Measurements from ENCODE around the gene CHRND. TPM values are rescaled to one million over a fixed set of nuclear protein-coding genes. Genes with fewer than 3 reads are reported as not detected.
A peak's percentile ranks its signal among the peaks of the same experiment; 100 is the strongest.

CHRND gene
- total RNA-seq, 1 donor from 2014 or later: not detected

DNA sequence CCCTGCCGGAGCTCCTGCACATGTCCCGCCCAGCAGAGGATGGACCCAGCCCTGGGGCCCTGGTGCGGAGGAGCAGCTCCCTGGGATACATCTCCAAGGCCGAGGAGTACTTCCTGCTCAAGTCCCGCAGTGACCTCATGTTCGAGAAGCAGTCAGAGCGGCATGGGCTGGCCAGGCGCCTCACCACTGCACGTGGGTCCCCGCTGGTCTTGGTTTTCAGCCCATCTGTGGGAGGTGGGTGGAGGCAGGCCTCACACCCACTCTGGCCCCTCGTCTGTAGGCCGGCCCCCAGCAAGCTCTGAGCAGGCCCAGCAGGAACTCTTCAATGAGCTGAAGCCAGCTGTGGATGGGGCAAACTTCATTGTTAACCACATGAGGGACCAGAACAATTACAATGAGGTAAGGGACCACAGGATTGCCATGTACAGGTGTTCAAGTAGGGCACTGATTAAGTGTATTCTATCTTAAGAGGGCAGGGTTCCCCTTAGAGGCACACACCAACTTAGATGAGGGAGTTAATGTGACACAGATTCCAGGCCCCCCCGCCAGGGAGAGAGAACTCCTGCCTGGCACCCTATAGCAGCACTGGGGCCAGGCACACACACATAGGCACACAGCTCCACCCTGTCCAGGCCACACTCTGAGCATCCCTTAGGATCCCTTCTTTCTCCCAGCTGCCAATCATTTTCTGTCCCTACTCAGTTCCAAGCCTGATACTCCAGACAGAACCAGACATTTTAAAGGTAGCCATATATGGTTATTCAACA lies 8.2 kb downstream of the CHRND start:
- TF ChIP-seq CTCF (conservative IDR thresholded peaks at IDR 0.05; ENCODE audit: low read depth, low read length): no peak

GRCh38 chr2:232534940-232535651 lies 9.1 kb downstream of the CHRND start:
- DNase-seq (ENCODE audit: low read depth): no peak
- no peak for TF ChIP-seq CTCF (conservative IDR thresholded peaks at IDR 0.05; ENCODE audit: low read depth, low read length)
- H3K4me3 ChIP-seq (ENCODE audit: low read depth, low read length): no peak overlapping the region

More for the DNA sequence above, 8.2 kb downstream of the CHRND start:
- H3K4me3 ChIP-seq (ENCODE audit: low read depth, low read length): no peak overlapping the region
- no peak for DNase-seq (ENCODE audit: low read depth)

GRCh38 chr2:232535761-232536530 lies 10.0 kb downstream of the CHRND start:
- no peak overlapping the region for H3K4me3 ChIP-seq (ENCODE audit: low read depth, low read length)
- TF ChIP-seq CTCF (conservative IDR thresholded peaks at IDR 0.05; ENCODE audit: low read depth, low read length): no peak
- no peak for DNase-seq (ENCODE audit: low read depth)

DNA sequence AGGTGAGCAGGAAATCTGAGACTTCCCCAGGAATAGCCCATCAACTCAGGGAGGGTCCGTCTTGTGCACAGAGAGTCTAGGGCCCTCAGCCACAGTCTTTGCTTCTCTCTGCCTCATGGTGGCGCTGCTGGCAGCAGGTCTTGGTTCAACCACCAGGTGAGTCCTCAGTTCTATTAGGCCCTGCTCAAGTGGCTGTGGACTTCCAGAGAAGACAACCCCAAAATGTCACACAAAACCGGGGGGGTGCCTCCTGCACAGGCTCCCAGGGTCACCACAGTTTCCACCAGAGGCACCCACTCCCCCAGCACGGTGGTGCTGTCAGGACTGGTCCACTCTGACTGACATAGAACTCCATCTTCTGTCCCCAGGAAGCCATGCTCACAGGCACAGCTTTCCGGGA lies 11.1 kb downstream of the CHRND start:
- TF ChIP-seq CTCF (conservative IDR thresholded peaks at IDR 0.05; ENCODE audit: low read depth, low read length): peak; percentile 55
- H3K4me3 ChIP-seq (ENCODE audit: low read depth, low read length): no peak overlapping the region
- DNase-seq (ENCODE audit: low read depth): no peak

GRCh38 chr2:232537499-232537898 lies 11.5 kb downstream of the CHRND start:
- DNase-seq (ENCODE audit: low read depth): no peak
- no peak for TF ChIP-seq CTCF (conservative IDR thresholded peaks at IDR 0.05; ENCODE audit: low read depth, low read length)
- no peak overlapping the region for H3K4me3 ChIP-seq (ENCODE audit: low read depth, low read length)

DNA sequence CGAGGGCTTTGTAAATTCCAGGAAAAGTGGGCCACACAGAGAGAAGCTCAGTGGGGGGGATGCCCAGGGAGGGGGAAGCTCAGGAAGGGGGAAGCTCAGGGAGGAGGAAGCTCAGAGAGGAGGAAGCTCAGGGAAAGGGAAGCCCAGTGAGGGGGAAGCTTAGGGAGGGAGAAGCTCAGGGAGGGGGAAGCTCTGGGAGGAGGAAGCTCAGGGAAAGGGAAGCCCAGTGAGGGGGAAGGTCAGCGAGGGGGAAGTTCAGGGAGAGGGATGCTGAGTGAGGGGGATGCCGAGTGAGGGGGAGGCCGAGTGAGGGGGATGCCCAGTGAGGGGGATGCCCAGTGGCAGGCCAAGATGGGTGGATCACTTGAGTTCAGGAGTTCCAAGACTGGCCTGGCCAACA lies 12.7 kb downstream of the CHRND start:
- no peak for TF ChIP-seq CTCF (conservative IDR thresholded peaks at IDR 0.05; ENCODE audit: low read depth, low read length)
- DNase-seq (ENCODE audit: low read depth): no peak
- no peak overlapping the region for H3K4me3 ChIP-seq (ENCODE audit: low read depth, low read length)

Data from epithelial cell of proximal tubule (primary cell).